Keratinocyte (primary cell): ENCODE data around the gene MAN2A2.

ENCODE experiments used
- CTCF ChIP-seq, 3 experiments: IDR thresholded peaks in 1 of 3; conservative IDR thresholded peaks in 1 of 3; optimal IDR thresholded peaks in 1 of 3; 2 replicates in 2 of 3; 3 replicates in 1 of 3; pipeline versions ENCODE3 to v1.5.1; 2011; ENCODE audit warnings: low read length in 3 of 3, mild to moderate bottlenecking in 3 of 3, moderate library complexity in 2 of 3, control low read depth in 1 of 3, inconsistent platforms in 1 of 3; ENCODE audit not compliant: insufficient read depth in 2 of 3; ENCODE audit errors: extremely low read depth in 1 of 3
- EZH2 ChIP-seq: IDR thresholded peaks from one replicate; pipeline ENCODE4 v1.6.1; 2012; ENCODE audit warnings: inconsistent platforms, mild to moderate bottlenecking, low read length, moderate library complexity

GRCh38 chr15:90911302-90911623 is 8.2 kb downstream of the MAN2A2 start:
- TF ChIP-seq CTCF (optimal IDR thresholded peaks at IDR 0.05 in 1 of 3, IDR thresholded peaks at IDR 0.05 in 1 of 3, conservative IDR thresholded peaks at IDR 0.05 in 1 of 3; ENCODE audit: extremely low read depth in 1 of 3, insufficient read depth in 2 of 3, low read length in 3 of 3) = no peak
- TF ChIP-seq EZH2 = no peak
